Stimulated activated CD8-positive, alpha-beta memory T cell treated with anti-CD3 and anti-CD28 coated beads, Interleukin-12 subunit alpha, Interleukin-12 subunit beta, amount 100 ng/mL, for 4 hours (primary cell): ENCODE results near the gene PRKCA.
"Not testable (repeated sequence)": the region's sequence is repeated elsewhere in the genome, so short reads cannot be mapped to it uniquely, and the experiment has no call there.

ENCODE experiments used
- DNase-seq: peaks from one replicate; pipeline ENCODE4 v3.0.0-alpha.2; 2020; ENCODE audit warnings: low read depth

The PRKCA gene

DNA sequence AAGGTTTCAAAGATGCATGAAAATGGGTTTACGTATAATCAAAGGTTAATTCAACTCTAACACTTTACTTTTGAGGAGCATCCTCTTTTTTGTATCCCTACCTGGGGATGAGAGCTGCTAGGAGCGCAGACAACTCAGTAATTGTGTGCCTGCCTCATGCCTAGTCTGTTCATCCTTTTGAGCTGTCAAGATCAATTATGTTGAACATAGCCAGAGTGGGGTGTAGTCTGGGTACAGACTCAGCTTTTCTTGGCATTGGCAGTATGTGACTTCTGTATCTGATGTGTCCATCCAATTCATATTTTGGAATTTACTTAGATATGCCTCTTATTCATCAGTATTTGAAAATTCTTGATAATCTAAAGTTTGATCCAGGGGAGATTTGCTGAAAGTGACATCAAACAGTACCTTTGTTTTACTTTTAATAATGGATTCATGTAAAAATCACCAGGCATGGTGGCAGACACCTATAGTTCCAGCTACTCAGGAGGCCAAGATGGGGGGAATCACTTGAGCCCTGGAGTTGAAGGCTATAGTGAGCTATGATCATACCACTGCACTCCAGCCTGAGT, 24.1 kb downstream of the PRKCA start:
- no peak for DNase-seq

DNA sequence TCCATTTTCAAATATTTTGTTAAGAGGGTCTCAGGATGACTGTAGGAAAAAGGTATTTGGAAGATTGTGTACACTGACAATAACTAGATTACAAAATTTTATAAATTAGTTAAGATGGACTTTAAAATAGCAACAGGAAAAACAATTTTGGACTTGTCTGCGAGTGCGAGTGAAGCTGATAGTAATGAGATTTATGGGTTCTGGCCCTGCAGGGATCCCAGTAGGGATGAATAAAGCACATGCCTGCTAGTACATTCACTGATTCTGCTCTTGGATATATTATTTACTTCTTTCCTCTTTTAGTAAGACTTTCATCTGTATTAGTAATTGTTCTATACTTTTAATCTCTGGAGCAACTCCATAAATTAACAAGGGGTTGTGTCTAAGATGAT, 28.2 kb downstream of the PRKCA start:
- no peak for DNase-seq

DNA sequence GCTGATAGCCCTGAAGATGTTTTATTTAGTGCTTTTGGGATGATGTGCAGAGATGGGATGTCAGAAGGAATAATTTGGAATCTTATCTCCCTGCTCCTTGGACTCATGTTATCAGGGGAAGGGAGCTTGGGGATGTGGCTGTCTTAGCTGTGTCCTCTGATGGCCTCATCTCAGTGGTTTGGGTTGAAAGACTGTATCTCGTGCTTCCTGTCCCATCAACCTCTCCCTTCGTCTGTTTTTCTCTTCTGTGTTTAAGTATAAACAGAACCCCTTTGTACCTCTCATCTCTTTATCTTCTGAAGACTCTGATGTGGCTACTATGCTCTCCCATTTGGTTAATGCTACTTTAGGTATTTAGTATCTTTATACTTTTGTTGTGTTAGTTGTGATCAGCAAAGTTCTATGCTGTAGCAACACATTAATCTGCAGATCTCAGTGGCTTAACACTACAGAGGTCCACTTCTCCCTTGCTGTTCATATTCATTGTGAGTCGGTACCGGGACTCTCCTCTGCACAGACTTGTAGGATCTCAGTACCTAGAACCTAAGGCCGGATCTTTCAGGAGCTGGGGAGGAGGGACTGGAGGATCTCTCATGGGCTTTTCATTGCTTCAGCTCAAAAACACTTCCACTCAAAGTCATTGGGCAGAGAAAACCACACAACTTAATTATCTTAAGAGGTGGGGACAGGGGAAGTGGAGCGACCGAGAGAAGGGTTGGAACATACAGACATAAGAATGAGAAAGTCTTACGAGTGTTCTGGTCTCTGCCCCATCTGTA, 28.8 kb downstream of the PRKCA start:
- no peak for DNase-seq

DNA sequence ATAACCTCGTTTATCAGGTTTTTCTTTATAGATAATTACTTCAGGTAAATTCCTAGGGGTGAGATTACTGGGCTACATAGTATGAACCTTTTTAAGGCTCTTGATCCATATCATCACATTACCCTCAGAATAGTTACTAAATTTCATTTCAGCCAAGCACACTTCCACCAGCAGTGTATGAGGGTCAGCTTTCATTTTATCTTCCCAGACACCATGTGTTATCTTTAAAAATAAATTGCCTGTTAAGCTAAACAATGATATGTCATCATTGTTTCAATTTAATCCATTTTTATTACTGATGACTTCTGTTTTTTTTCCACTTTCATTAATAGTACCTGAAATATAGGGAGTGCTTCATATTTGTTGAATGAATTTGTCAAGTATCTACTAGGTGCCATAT, 33.4 kb downstream of the PRKCA start:
- no peak for DNase-seq

DNA sequence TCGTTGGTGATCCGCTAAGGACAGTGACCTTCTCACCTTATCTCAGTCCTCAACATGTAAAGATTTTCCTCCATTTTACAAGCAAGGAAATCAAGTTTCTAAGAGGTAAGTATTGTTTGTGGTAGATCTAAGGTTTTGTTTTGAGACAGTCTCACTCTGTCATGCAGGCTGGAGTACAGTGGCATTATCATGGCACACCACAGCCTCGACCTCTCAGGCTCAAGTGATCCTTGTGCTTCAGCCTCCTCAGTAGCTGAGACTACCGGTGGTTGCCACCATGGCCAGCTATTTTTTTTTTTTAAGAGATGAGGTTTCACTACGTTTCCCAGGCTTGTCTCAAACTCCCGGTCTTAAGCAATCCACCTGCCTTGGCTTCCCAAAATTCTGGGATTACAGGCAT, 34.9 kb downstream of the PRKCA start:
- DNase-seq, result no peak

DNA sequence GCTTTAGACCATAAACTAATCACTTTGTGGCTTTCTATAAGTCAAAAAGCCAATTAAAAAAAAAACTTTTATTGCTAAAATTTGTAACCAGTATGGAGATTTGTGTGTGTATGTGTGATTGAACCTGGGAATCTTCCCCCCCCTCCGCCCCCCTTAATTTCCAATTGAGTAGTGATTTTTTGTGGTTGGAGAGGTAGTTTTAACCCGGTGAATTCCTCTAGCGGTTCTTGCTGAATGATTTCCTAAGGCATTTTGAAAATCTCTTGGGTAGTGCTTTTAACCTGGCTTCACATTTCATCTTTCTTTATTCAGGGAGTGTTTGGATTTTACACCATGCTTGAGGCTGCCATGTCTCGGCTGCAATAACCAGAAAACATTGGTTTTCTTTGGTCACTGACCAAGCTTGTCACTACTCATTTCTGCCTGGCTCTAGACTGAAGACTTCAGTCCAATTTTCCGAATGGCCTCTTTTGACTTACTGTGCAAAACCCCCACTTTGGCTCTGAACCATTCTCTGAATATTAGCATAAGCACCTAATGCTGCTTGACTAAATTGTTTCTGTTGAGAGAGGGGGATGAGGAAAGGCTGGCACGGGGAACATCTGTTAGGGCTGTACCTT, 35.6 kb downstream of the PRKCA start:
- no peak for DNase-seq

DNA sequence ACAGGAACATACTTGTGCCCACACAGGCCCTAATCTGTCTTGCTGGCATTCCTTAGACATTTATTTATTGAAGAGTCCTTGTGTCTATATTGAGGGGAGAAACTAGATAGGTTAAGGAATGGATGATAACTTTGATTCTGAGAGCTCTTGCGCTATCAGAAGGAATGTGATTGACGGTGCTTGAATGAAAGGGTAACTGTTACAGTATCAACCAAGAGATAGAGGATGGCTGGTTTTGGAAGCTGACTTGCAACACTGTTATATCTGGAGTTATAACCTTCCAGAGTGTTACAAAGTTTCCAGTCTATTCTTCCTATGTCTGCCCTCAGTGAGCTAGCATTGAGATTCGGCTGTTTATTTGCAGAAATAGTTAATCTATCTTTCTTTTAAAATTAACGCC, 36.5 kb downstream of the PRKCA start:
- no peak for DNase-seq

DNA sequence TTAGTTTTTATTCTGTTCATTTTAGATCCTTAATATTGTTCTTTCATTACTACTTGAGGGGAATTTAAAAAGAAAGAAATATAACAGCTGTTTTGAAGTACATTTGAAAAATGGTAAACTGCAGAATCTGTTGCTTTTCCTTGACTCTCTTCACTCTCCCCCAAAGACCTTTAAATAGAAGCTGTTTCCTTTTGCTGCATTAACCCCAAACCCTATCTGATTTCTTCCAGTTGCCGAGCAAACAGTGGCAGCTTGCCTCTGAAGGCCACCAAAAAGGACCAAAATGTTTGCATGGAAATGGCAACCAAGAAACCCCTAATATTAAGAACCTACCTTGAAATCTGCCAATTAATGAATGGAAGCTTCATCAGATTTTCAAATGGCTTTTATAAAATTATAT, 37.1 kb downstream of the PRKCA start:
- DNase-seq, result no peak

DNA sequence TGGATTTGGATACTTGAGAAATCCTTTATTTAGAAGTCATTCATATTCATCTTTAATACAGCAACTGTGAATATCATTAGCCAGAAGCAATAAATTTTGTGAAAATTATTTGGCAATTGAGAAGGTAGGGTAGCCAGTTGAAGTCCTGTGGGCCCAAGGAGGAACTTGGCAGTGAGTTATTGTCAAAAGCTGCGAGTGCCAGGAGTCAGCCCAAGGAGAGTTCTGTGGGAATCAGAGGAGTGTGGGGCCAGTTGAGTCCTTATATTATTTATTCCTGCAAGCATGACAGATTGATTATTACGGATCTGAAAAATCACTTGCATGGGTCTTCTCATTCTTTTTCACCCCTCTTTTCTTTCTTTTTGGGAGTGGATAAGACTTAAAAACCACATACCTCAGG, 38.3 kb downstream of the PRKCA start:
- DNase-seq, result no peak

DNA sequence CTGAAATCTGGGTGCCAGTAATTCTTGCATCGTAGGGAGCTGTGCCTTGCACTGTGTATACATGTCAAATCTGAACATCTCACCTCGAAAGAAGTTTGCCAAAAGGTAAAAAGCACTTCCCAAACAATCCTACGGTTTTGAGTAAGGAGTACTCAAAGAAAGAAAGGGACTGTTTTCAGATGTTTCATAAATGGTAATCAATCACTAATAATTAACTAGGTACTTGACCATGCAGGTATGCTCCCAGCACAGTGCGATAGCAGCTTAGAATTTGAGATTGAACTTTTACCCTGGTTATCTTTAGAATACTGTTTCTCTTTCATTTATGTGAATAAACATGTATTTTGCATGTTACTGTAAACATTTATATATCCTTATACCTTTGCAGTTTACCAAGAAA, 39.0 kb downstream of the PRKCA start:
- no peak for DNase-seq

DNA sequence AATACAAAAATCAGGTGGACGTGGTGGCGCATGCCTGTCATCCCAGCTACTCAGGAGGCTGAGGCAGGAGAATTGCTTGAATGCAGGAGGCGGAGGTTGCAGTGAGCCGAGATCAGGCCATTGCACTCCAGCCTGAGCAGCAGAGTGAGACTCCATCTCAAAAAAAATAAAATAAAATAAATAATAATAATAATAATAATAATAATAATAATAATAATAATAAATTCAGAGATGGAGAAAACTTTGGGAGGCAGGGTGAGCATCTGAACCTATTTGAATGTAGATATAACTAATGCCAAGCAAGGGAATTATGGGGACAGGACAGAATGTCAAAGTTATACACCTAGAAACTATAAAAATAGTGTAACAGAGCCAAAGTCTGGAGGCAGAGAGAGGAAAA, 39.9 kb downstream of the PRKCA start:
- DNase-seq, result not testable (repeated sequence)

DNA sequence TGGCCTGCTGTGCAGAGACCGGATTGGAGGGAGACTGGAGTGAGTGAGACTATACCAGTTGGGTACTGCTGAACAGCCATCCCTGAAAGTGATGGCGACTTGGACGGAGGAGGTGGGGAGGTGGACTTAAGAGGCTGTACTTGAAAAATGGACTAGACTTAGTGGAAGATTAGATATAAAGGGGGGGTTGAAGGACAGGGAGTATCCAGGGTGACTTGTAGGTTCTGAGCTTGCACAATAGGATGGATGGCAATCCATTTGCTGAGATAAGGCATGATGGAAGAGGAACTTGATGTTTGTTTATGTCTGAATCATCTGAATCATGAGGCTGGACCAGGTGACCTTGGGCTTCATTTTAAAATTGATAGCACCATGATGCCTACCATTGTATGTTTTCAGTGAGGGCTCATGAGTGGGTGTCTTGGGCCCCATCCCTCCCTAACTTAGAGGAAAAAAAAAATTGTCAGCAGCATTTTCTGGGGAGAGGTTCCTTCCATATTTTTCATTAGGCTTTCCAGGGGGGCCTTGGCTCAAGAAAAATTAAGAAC, 41.2 kb downstream of the PRKCA start:
- no peak for DNase-seq

DNA sequence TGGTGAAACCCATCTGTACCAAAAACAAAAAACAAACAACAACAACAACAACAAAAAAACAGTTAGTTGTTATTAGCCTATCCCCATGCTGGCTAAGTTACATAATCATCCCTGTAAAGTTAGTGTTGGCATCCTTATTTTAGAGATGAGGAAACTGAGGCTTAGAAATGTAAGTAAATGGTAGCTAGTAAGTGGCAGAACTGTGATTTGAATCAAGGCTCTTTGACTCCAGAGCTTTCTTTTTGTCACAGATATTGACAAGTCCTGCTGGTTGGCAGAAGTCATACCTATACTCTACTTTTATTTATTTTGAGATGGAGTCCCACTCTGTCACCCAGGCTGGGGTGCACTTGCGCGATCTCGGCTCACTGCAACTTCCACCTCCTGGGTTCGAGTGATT, 42.1 kb downstream of the PRKCA start:
- no peak for DNase-seq

DNA sequence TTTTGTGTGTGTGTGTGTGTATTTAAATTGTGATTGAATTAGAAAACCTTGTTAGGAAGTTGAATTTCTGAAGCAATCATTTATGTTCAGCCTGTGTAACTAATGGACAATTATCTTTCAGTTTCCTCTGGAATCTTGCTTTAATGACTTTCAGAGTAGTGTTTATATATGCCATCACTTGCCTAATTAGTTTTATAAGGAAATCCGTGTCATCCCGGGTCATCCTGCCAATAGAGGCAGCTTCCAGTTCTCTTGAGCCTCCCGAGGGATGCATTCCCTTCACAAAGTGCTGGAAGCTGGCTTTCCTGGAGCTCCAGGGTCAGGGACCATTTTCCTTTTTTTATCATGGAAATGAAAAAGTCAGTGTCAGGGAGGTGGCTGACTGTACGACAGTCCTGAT, 42.9 kb downstream of the PRKCA start:
- DNase-seq, result no peak

DNA sequence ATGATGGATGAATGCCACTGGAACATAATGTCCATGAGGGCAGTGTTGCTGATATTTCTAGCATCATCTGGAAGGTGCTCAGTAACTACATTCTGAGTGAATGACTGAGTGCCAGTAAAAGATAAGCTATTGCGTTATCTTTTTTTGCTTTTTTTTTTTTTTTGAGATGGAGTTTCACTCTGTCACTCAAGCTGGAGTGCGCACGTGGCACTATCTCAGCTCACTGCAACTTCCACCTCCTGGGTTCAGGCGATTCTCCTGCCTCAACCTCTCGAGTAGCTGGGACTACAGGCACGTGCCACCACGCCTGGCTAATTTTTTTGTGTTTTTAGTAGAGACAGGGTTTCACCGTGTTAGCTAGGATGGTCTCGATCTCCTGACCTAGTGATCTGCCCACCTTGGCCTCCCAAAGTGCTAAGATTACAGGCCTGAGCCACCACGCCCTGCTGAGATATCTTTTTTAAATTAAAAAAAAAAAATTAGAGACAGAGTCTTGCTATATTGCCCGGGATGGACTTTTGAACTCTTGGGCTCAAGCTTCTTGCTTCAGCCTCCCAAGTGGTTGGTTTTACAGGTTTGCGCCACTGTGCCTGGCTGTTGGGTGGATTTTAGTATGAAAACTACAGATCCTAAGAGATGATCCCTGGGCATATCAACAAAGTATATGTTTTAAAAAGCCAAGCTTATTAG, 43.7 kb downstream of the PRKCA start:
- not testable (repeated sequence) for DNase-seq

DNA sequence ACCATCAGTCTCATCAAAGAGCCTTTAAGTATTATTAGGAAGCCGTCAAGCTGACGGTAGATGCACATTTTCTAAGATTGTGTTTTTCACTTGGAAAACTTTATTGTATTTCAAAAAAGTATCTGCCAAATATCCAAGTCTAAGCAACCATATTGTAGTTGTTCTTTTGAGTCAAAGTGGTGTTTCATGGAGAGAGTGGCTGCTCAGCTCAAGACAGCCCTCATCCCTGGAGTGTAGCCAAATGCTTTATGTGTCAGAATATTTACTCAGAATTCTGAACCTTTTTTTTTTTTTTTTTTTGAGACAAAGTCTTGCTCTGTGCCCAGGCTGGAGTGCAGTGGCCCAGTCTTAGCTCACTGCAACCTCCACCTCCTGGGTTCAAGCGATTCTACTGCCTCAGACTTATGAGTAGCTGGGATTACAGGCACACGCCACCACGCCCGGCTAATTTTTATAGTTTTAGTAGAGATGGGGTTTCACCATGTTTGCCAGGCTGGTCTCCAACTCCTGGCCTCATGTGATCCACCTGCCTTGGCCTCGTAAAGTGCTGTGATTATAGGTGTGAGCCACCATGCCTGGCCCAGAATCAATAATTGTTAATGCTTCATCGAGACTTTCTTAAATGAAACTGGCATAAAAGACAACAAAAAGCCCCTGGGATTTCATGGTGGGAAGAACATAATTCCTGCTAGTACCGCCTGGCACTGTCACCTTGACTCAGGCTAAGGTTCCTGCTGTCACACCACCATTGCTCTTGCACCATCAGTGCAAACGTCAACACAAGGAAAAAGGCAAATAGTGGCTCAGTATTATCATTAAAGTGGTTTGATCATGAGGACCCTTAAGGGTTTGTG, 45.5 kb downstream of the PRKCA start:
- no peak for DNase-seq

DNA sequence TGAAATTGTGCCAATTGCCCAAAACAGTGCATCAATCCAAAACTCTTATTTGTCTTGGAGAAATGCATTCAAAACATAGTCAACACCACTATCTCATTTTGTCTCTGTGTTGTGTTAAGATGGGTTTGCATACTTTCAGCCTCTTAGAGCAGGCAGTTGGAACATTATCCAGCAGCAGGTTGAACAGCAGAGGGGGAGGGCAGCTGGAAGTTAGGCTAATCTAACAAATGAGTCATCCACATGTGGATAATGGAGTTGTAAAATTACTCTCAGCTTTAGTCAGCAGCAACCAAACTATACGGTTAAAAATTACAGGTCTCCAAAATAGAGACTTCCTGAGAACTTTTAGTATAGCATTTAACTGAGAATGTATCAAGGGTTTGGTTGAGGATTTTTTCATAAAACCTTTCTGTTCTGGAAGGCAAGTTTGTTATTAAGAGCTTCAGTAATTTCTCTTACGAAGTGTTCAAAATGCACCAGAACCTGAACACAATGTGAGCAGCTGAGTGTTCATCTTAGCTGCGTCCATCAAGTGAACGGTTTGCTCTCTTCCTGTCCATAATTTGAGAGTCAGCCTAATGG, 46.3 kb downstream of the PRKCA start:
- no peak for DNase-seq

DNA sequence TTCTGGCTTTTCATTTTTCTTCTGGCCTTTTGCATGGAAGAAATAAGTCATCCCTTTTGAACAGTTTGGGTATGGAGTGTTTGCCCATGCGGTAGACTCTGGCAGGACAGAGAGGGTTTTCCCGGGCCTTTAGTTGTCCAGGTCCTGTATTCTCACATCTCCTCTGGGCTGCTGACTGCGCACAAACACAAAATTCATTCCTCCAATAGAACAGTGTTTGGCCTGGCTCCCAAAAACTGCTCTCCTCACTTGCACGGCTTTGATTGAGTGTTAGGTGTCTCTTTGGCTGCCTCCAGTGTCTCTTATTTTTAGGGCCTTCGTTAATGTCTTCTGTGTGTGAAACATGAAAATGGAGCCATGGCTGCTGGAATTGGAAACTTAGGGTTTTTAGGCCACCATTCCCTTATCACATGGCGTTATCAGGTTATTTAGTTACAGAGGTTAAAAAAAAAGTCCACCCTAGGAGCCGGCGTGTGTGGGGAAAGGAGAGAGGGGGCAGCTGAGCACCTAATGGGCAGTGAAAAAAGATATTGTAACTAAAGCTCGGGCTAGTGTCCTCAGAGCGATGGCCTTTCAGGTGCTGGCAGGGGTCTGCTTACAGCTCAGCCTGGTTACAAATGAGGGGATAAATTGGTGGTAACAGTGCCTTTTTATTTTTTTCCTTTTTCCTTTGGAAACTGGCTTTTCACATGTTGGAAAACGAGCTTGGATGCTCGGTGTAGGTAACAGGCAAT, 47.3 kb downstream of the PRKCA start:
- DNase-seq, result no peak

DNA sequence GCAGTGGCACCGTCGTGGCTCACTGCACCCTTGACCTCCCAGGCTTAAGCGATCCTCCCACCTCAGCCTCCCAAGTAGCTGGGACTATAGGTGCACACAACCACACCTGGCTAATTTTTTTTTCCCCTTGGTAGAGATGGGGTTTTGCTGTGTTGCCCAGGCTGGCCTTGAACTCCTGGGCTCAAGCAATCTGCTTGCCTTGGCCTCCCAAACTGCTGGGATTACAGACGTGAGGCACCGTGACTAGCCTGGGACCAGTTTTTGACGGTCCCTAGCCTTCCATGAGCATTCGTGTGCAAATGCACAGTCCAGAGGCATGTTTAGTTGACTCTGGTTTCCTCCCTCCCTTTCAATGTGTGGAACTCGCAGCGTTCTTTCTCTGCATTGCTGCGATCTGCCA, 48.2 kb downstream of the PRKCA start:
- DNase-seq, result not testable (repeated sequence)

DNA sequence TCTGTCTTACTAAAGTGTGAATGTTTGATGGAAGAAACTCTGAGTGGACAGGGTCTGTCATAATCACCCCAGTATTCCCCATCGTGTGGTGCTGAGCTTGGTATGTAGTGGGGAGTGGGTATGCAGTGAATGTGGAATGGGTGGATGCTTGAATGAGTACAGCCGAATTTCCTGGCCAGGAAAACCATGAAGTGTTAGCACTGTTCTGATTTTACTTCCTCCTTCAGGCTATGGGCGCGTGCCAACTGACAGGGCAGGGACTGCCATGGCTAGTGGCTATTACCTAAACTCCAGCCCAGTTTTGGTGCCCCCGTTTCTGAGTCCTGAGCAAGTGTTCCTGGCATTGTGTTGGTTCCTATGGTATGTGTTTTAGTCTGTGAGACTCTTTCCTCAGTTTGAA, 48.6 kb downstream of the PRKCA start:
- no peak for DNase-seq

DNA sequence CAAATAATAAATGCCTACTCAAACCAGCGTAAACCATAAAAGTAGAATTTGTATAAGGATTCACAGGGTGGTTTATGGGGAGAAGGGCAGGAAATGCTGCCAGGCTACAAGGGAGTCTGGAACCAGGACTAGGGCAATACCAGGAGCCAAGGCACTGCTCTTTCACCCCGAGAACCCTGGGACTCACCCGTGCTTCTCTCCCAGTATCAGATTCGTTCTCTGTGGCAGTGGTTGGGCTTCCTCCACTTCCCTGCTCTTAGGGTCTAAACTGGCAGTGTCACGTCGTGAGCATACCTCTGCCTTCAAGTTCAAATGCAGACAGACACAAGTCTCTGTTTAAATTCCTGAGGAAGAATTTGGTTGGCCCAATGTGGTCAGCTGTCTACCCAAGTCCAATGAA, 49.3 kb downstream of the PRKCA start:
- no peak for DNase-seq
